HCT116 (cell line): ENCODE measurements around the gene NEK5. TPM values are rescaled to one million over a fixed set of nuclear protein-coding genes. Genes with fewer than 3 reads are reported as not detected.
"Not testable (repeated sequence)": the region's sequence is repeated elsewhere in the genome, so short reads cannot be mapped to it uniquely, and the experiment has no call there.

Source experiments
- ATAC-seq: fragments of 200-7000 bp; cut with Tn5 transposase; 2 replicates; pipeline ENCODE4 v1.9.1; 2020; ENCODE audit warnings: mild to moderate bottlenecking, moderate library complexity
- BruUV-seq: library from RNA; stranded (reverse); fragments of 400-500 nt; replicated peaks from 2 replicates; lab custom pipeline; 2021; lab: Mats Ljungman, UMichigan
- CTCF ChIA-PET: fragments of 300-600 bp; sonication (Branson Sonifier 250); formaldehyde crosslinking; loops from one replicate; lab custom pipeline; 2021; ENCODE audit warnings: antibody characterized with exemption; lab: Charles Lee
- POLR2A ChIA-PET: fragments of 300-600, 350-600 bp; sonication (Branson Sonifier 250); formaldehyde crosslinking; loops from one replicate; lab custom pipeline; 2021; ENCODE audit warnings: antibody characterized with exemption; lab: Charles Lee
- RAD21 ChIA-PET, 2 experiments: fragments of 300-600 bp; sonication (Branson Sonifier 250); formaldehyde crosslinking; loops; one replicate each; lab custom pipeline; 2023; ENCODE audit warnings: low total read pairs in 2 of 2; ENCODE audit not compliant: uncharacterized antibody in 2 of 2, unreplicated experiment in 2 of 2, low non-redundant PET in 1 of 2; lab: Charles Lee
- DNase-seq: peaks from one replicate; pipeline ENCODE4 v3.0.0-alpha.2; 2010; ENCODE audit warnings: low read depth, low spot score
- H2AFZ ChIP-seq: fragments of 200-600 bp; shearing (Covaris generic), sonication (generic); 2 replicates; pipeline ENCODE4 v1.6.1; 2017; ENCODE audit warnings: low read depth, mixed run types, mixed read lengths, antibody characterized with exemption, low read length; ENCODE audit not compliant: poor library complexity, severe bottlenecking
- H3K27ac ChIP-seq: 2 replicates; pipeline ENCODE4 v1.5.1; 2012; ENCODE audit warnings: low read depth, low read length
- H3K27me3 ChIP-seq: fragments of 200-600 bp; sonication (generic); 2 replicates; pipeline ENCODE4 v1.6.1; 2016; ENCODE audit warnings: mixed run types, low read length, mixed read lengths; ENCODE audit not compliant: insufficient read depth
- H3K36me3 ChIP-seq, 2 experiments: fragments of 200-500 bp in 1 of 2; fragments of 200-600 bp in 1 of 2; sonication (Bioruptor generic) in 1 of 2; sonication (generic) in 1 of 2; 2 replicates each; pipeline versions ENCODE4 v1.5.1 to v1.6.1; 2014 to 2016; ENCODE audit warnings: low read length in 2 of 2, inconsistent platforms in 1 of 2, mixed read lengths in 1 of 2, mixed run types in 1 of 2; ENCODE audit not compliant: insufficient read depth in 2 of 2, control insufficient read depth in 1 of 2
- H3K4me1 ChIP-seq, 2 experiments: fragments of 200-600 bp in 1 of 2; sonication (generic) in 1 of 2; 2 replicates each; pipeline versions ENCODE4 v1.5.1 to v1.6.1; 2012 to 2017; ENCODE audit warnings: low read length in 2 of 2, inconsistent platforms in 1 of 2, mild to moderate bottlenecking in 1 of 2, mixed read lengths in 1 of 2, mixed run types in 1 of 2, moderate library complexity in 1 of 2; ENCODE audit not compliant: insufficient read depth in 2 of 2, control insufficient read depth in 1 of 2
- H3K4me2 ChIP-seq: fragments of 200-600 bp; sonication (generic); 2 replicates; pipeline ENCODE4 v1.6.1; 2017; ENCODE audit warnings: mixed run types, low read length, mixed read lengths
- H3K4me3 ChIP-seq, 2 experiments: fragments of 200-600 bp in 1 of 2; sonication (generic) in 1 of 2; replicated peaks in 1 of 2; 2 replicates each; pipeline ENCODE4 v1.5.1; 2011 to 2016; ENCODE audit warnings: low read length in 2 of 2, control low read depth in 1 of 2, low read depth in 1 of 2, mild to moderate bottlenecking in 1 of 2, mixed read lengths in 1 of 2, mixed run types in 1 of 2
- H3K79me2 ChIP-seq: fragments of 200-600 bp; sonication (generic); 2 replicates; pipeline ENCODE4 v1.6.1; 2017; ENCODE audit warnings: mild to moderate bottlenecking, mixed run types, low read length, moderate library complexity, mixed read lengths; ENCODE audit not compliant: insufficient read depth
- H3K9ac ChIP-seq: fragments of 200-600 bp; sonication (generic); 2 replicates; pipeline ENCODE4 v1.6.1; 2016; ENCODE audit warnings: low read length, mixed read lengths
- H3K9me2 ChIP-seq: fragments of 200-600 bp; sonication (generic), shearing (Covaris generic); 2 replicates; pipeline ENCODE4 v1.6.1; 2017; ENCODE audit warnings: mixed run types, mild to moderate bottlenecking, moderate library complexity; ENCODE audit not compliant: insufficient read depth
- H3K9me3 ChIP-seq, 2 experiments: fragments of 200-500 bp in 1 of 2; fragments of 200-600 bp in 1 of 2; sonication (Bioruptor generic) in 1 of 2; sonication (generic) in 1 of 2; 2 replicates each; pipeline ENCODE4 v1.6.1; 2014 to 2017; ENCODE audit warnings: low read length in 2 of 2, mixed read lengths in 2 of 2, inconsistent platforms in 1 of 2, low read depth in 1 of 2, mild to moderate bottlenecking in 1 of 2, mixed run types in 1 of 2, moderate library complexity in 1 of 2; ENCODE audit not compliant: control insufficient read depth in 1 of 2, insufficient read depth in 1 of 2
- H4K20me1 ChIP-seq: fragments of 200-600 bp; sonication (generic), shearing (Covaris generic); 2 replicates; pipeline ENCODE4 v1.6.1; 2017; ENCODE audit warnings: mixed run types, mild to moderate bottlenecking, moderate library complexity; ENCODE audit not compliant: insufficient read depth
- ATF3 ChIP-seq: IDR thresholded peaks from 2 replicates; pipeline ENCODE4 v1.6.1; 2012
- CBX3 ChIP-seq: IDR thresholded peaks from 2 replicates; pipeline ENCODE4 v1.6.1; 2012; ENCODE audit warnings: low read depth
- CTCF ChIP-seq, 3 experiments: fragments of 200-600 bp in 1 of 3; sonication (generic) in 1 of 3; IDR thresholded peaks in 2 of 3; conservative IDR thresholded peaks in 1 of 3; 2 replicates each; pipeline ENCODE4 v1.5.1; 2012 to 2017; ENCODE audit warnings: low read depth in 2 of 3, low read length in 2 of 3, antibody characterized with exemption in 1 of 3, borderline replicate concordance in 1 of 3, control low read depth in 1 of 3, mild to moderate bottlenecking in 1 of 3, mixed read lengths in 1 of 3, mixed run types in 1 of 3, moderate library complexity in 1 of 3; ENCODE audit not compliant: insufficient read depth in 1 of 3
- EGR1 ChIP-seq: IDR thresholded peaks from 2 replicates; pipeline ENCODE4 v1.6.1; 2012; ENCODE audit warnings: low read depth
- EZH2 ChIP-seq: fragments of 200-600 bp; sonication (generic); IDR thresholded peaks from 2 replicates; pipeline ENCODE4 v1.6.1; 2017; ENCODE audit warnings: antibody characterized with exemption, mixed run types
- EZH2phosphoT487 ChIP-seq: fragments of 200-600 bp; IDR thresholded peaks from 2 replicates; pipeline ENCODE4 v1.6.1; 2018; ENCODE audit warnings: antibody characterized with exemption, borderline replicate concordance
- FOSL1 ChIP-seq: IDR thresholded peaks from 2 replicates; pipeline ENCODE4 v1.6.1; 2012; ENCODE audit warnings: low read depth
- MAX ChIP-seq: IDR thresholded peaks from 2 replicates; pipeline ENCODE4 v1.6.1; 2012
- POLR2A ChIP-seq: IDR thresholded peaks from 2 replicates; pipeline ENCODE4 v1.7.0; 2011; ENCODE audit warnings: borderline replicate concordance; ENCODE audit not compliant: insufficient read depth, insufficient read length; ENCODE audit errors: extremely low read depth
- POLR2AphosphoS5 ChIP-seq: IDR thresholded peaks from 2 replicates; pipeline ENCODE4 v1.6.1; 2011; ENCODE audit warnings: mild to moderate bottlenecking, low read depth, low read length, moderate library complexity
- RAD21 ChIP-seq: IDR thresholded peaks from 2 replicates; pipeline ENCODE4 v1.6.1; 2012; ENCODE audit warnings: low read depth, mild to moderate bottlenecking
- REST ChIP-seq: IDR thresholded peaks from 2 replicates; pipeline ENCODE4 v1.6.1; 2012; ENCODE audit warnings: low read depth
- SP1 ChIP-seq: IDR thresholded peaks from 2 replicates; pipeline ENCODE4 v1.6.1; 2012; ENCODE audit warnings: low read depth
- ZFX ChIP-seq: fragments of 450-650 bp; IDR thresholded peaks from 2 replicates; pipeline ENCODE4 v1.6.1; 2017
- ZNF274 ChIP-seq: fragments of 200-500 bp; sonication (Bioruptor generic); IDR thresholded peaks from 2 replicates; pipeline ENCODE4 v1.6.1; 2014; ENCODE audit warnings: mild to moderate bottlenecking, low read depth, low read length, inconsistent platforms
- intact Hi-C: fragments of 100-400 bp; cut with micrococcal nuclease; formaldehyde crosslinking; loops from 2 replicates; pipeline ENCODE4 v1.10.0; 2022
- total RNA-seq: library from RNA; stranded (reverse); gene quantifications from one replicate; pipeline ENCODE4 v1.2.1, GENCODE V29; 2021; ENCODE audit not compliant: unreplicated experiment

NEK5 gene
- total RNA-seq, 1 experiment from 2014 or later = 1.5 TPM

- Histone ChIP-seq H3K27ac (no peak overlapping the region), H3K4me3 (no peak overlapping the region), H3K9ac (no peak overlapping the region), H3K27me3 (no peaks in the 10 kb centered on the region), H3K36me3 (no peaks in the 10 kb centered on the region), H3K9me2 (no peaks in the 10 kb centered on the region), H3K79me2 (no peaks in the 10 kb centered on the region), H3K4me2 (no peak overlapping the region), H3K9me3 (no peaks in the 10 kb centered on the region), H2AFZ (no peak overlapping the region), H4K20me1 (no peaks in the 10 kb centered on the region), H3K4me1 (no peaks in the 10 kb centered on the region)
- intact Hi-C loops = no loop called here
- ATAC-seq (no peak), DNase-seq (no peak)
- RAD21 ChIA-PET = no interaction called here
- no peak for TF ChIP-seq EZH2
- TF ChIP-seq MAX = no peak
- TF ChIP-seq ZNF274 = no peak
- no peak for TF ChIP-seq REST
- TF ChIP-seq EGR1 = no peak
- no peak for TF ChIP-seq ZFX
- no peak for TF ChIP-seq RAD21
- no peak for TF ChIP-seq FOSL1
- TF ChIP-seq SP1 = no peak
- no peak for TF ChIP-seq CBX3
- no peak for TF ChIP-seq EZH2phosphoT487
- TF ChIP-seq POLR2AphosphoS5 = no peak
- no peak for TF ChIP-seq POLR2A
- TF ChIP-seq ATF3 = no peak
- no peak for TF ChIP-seq CTCF (IDR thresholded peaks at IDR 0.05 in 2 of 3, conservative IDR thresholded peaks at IDR 0.05 in 1 of 3; ENCODE audit: borderline replicate concordance in 1 of 3, insufficient read depth in 1 of 3, low read depth in 2 of 3, low read length in 2 of 3)
- CTCF ChIA-PET = no interaction called here
- BruUV-seq = no TSS peak
- POLR2A ChIA-PET = no interaction called here
Observed at GRCh38 chr13:52103386-52103785, 25.5 kb downstream of the NEK5 start.

- H3K4me2 ChIP-seq, H3K36me3 ChIP-seq, intact Hi-C loops, H3K4me3 ChIP-seq, H3K9me3 ChIP-seq, H4K20me1 ChIP-seq, CTCF ChIA-PET, ATAC-seq, H2AFZ ChIP-seq, H3K79me2 ChIP-seq, H3K4me1 ChIP-seq, DNase-seq, H3K9ac ChIP-seq, H3K9me2 ChIP-seq, BruUV-seq, POLR2A ChIA-PET, H3K27me3 ChIP-seq, RAD21 ChIA-PET, H3K27ac ChIP-seq: not testable (repeated sequence)
Observed at GRCh38 chr13:52102423-52102822, 26.4 kb downstream of the NEK5 start.
